ENCODE results near the gene PDE10A. TPM values are rescaled to one million over a fixed set of nuclear protein-coding genes. Genes with fewer than 3 reads are reported as not detected.

The PDE10A gene
- total and polyA plus RNA-seq, 9 of the 15 experiments (the other 6 are each of a cell fraction or from before 2014, with no cell fraction given): 0.04 TPM; not detected in 8

- DNase-seq (ENCODE audit: extremely low read depth in 1 of 4, low spot score in 3 of 4): no peak
- no peaks in the 10 kb centered on the region for H3K79me2 ChIP-seq (ENCODE audit: control insufficient read depth, insufficient read depth, low read length)
- TF ChIP-seq PHTF2 (CRISPR knock-in tag; IDR thresholded peaks at IDR 0.05): no peak
- no peak for TF ChIP-seq ZNF232 (CRISPR knock-in tag; IDR thresholded peaks at IDR 0.05)
- no peak for TF ChIP-seq CEBPZ (IDR thresholded peaks at IDR 0.05; ENCODE audit: borderline replicate concordance, low read depth, low read length)
- no peak for TF ChIP-seq CHAMP1 (IDR thresholded peaks at IDR 0.05)
- no peak for TF ChIP-seq E4F1 (CRISPR knock-in tag; IDR thresholded peaks at IDR 0.05; ENCODE audit: borderline replicate concordance)
- TF ChIP-seq YY1 (IDR thresholded peaks at IDR 0.05; ENCODE audit: borderline replicate concordance in 1 of 3, control insufficient read depth in 1 of 3, extremely low read depth in 1 of 3, insufficient read depth in 3 of 3, insufficient read length in 1 of 3, insufficient replicate concordance in 2 of 3, low read depth in 1 of 3, low read length in 2 of 3): no peak
- TF ChIP-seq MCM5 (IDR thresholded peaks at IDR 0.05; ENCODE audit: low read depth): no peak
- no peaks in the 10 kb centered on the region for H4K20me1 ChIP-seq (replicated peaks; ENCODE audit: control insufficient read depth, insufficient read depth, low read length)
- intact Hi-C loops (cut with micrococcal nuclease): no loop called here
- 0 out of 5 replicates have a peak, but pooled peaks cover 0 to 10% of the 10 kb centered on the region in 2 experiments for H3K27me3 ChIP-seq (ENCODE audit: control insufficient read depth in 2 of 2, insufficient read depth in 2 of 2, low read length in 2 of 2)
- H2AFZ ChIP-seq (ENCODE audit: low read depth, low read length): no peak overlapping the region
- no peak for ATAC-seq
- ChIA-PET POLR2A (no interaction called here), CTCF (ENCODE audit: low intra/inter-chr PET ratio) (no interaction called here)
- BruUV-seq (replicated peaks): no TSS peak
- H3K4me1 ChIP-seq (replicated peaks in 1 of 2; ENCODE audit: control insufficient read depth in 2 of 2, insufficient read depth in 2 of 2, low read length in 2 of 2): no peaks in the 10 kb centered on the region; a peak in 1 of 5 replicates
- no peak for FAIRE-seq
- H3K4me3 ChIP-seq: no peak overlapping the region
- WGBS (ENCODE audit: insufficient coverage, low coverage, missing lambda C conversion rate): under 1% methylated on average over 10 of the region's 10 CpGs
- H3K9ac ChIP-seq (ENCODE audit: insufficient read depth in 1 of 2, low read depth in 2 of 2, low read length in 2 of 2): no peak overlapping the region
- no peak overlapping the region for H3K27ac ChIP-seq (ENCODE audit: extremely low read depth, low read depth, low read length)
- H3K4me2 ChIP-seq (ENCODE audit: insufficient read depth, low read length): no peak overlapping the region
- no peaks in the 10 kb centered on the region for H3K9me3 ChIP-seq (replicated peaks; ENCODE audit: control insufficient read depth, insufficient read depth, low read depth, low read length)
- in situ Hi-C loops (cut with MboI): no loop called here
- no peaks in the 10 kb centered on the region for H3K36me3 ChIP-seq (ENCODE audit: control insufficient read depth, insufficient read depth, low read length)
- H3K9me1 ChIP-seq (ENCODE audit: control insufficient read depth, insufficient read depth, low read length): no peaks in the 10 kb centered on the region
These were observed 21.3 kb upstream of the PDE10A start for GRCh38 chr6:165684333-165684732.
